ENCODE measurements around the gene USP36. TPM values are rescaled to one million over a fixed set of nuclear protein-coding genes. Genes with fewer than 3 reads are reported as not detected.
A peak's percentile ranks its signal among the peaks of the same experiment; 100 is the strongest.
"Not testable (repeated sequence)": the region's sequence is repeated elsewhere in the genome, so short reads cannot be mapped to it uniquely, and the experiment has no call there.

USP36 gene
- total RNA-seq, 1 experiment from 2014 or later, result 29.6 TPM

- Histone ChIP-seq H3K79me2 (ENCODE audit: low read length) (no peaks in the 10 kb centered on the region), H2AFZ (ENCODE audit: low read length) (no peak overlapping the region), H3K9me2 (replicated peaks; ENCODE audit: insufficient read depth, low read length) (no peaks in the 10 kb centered on the region), H3K27me3 (ENCODE audit: low read length) (no peaks in the 10 kb centered on the region), H3K36me3 (ENCODE audit: insufficient read depth, low read length) (no peaks in the 10 kb centered on the region), H3K27ac (ENCODE audit: low read length) (no peak overlapping the region), H3K4me2 (ENCODE audit: low read depth, low read length, poor library complexity, severe bottlenecking) (no peak overlapping the region), H3K4me1 (ENCODE audit: low read length) (peaks cover 10% of the 10 kb centered on the region), H3K9ac (ENCODE audit: low read length) (no peak overlapping the region), H4K20me1 (ENCODE audit: insufficient read depth, low read depth, low read length) (no peaks in the 10 kb centered on the region), H3K4me3 (ENCODE audit: low read length) (no peak overlapping the region), H3K9me3 (ENCODE audit: low read length) (no peaks in the 10 kb centered on the region)
- DNase-seq, result no peak
Measured at GRCh38 chr17:78884148-78884825, 43.7 kb upstream of the USP36 start.

- no peak overlapping the region for H3K9ac ChIP-seq (ENCODE audit: low read length)
- DNase-seq, result no peak
- no peaks in the 10 kb centered on the region for H4K20me1 ChIP-seq (ENCODE audit: insufficient read depth, low read depth, low read length)
- H3K4me3 ChIP-seq (ENCODE audit: low read length), result no peak overlapping the region
- no peaks in the 10 kb centered on the region for H3K27me3 ChIP-seq (ENCODE audit: low read length)
- H3K9me3 ChIP-seq (ENCODE audit: low read length), result no peaks in the 10 kb centered on the region
- H3K79me2 ChIP-seq (ENCODE audit: low read length), result no peaks in the 10 kb centered on the region
- no peak overlapping the region for H3K4me2 ChIP-seq (ENCODE audit: low read depth, low read length, poor library complexity, severe bottlenecking)
- H3K27ac ChIP-seq (ENCODE audit: low read length), result no peak overlapping the region
- H2AFZ ChIP-seq (ENCODE audit: low read length), result no peak overlapping the region
- H3K9me2 ChIP-seq (replicated peaks; ENCODE audit: insufficient read depth, low read length), result no peaks in the 10 kb centered on the region
- H3K4me1 ChIP-seq (ENCODE audit: low read length), result peaks cover 3% of the 10 kb centered on the region
- no peaks in the 10 kb centered on the region for H3K36me3 ChIP-seq (ENCODE audit: insufficient read depth, low read length)
Measured at GRCh38 chr17:78883533-78884131, 43.0 kb upstream of the USP36 start.

- Histone ChIP-seq H2AFZ (ENCODE audit: low read length) (peak overlapping the region; percentile 46; the same call in 1 of the 2 replicates), H3K9me3 (ENCODE audit: low read length) (no peaks in the 10 kb centered on the region), H3K9ac (ENCODE audit: low read length) (no peak overlapping the region), H3K27ac (ENCODE audit: low read length) (no peak overlapping the region), H3K36me3 (ENCODE audit: insufficient read depth, low read length) (no peaks in the 10 kb centered on the region), H3K4me3 (ENCODE audit: low read length) (no peak overlapping the region), H4K20me1 (ENCODE audit: insufficient read depth, low read depth, low read length) (no peaks in the 10 kb centered on the region), H3K9me2 (replicated peaks; ENCODE audit: insufficient read depth, low read length) (no peaks in the 10 kb centered on the region), H3K4me1 (ENCODE audit: low read length) (no peaks in the 10 kb centered on the region), H3K79me2 (ENCODE audit: low read length) (no peaks in the 10 kb centered on the region), H3K4me2 (ENCODE audit: low read depth, low read length, poor library complexity, severe bottlenecking) (no peak overlapping the region), H3K27me3 (ENCODE audit: low read length) (no peaks in the 10 kb centered on the region)
- peak; percentile 47 for DNase-seq
Measured at GRCh38 chr17:78883089-78883532, 42.5 kb upstream of the USP36 start.

- Histone ChIP-seq H3K79me2 (ENCODE audit: low read length) (no peaks in the 10 kb centered on the region), H3K4me3 (ENCODE audit: low read length) (no peak overlapping the region), H3K27me3 (ENCODE audit: low read length) (no peaks in the 10 kb centered on the region), H3K9ac (ENCODE audit: low read length) (no peak overlapping the region), H3K4me1 (ENCODE audit: low read length) (no peaks in the 10 kb centered on the region), H3K9me3 (ENCODE audit: low read length) (no peaks in the 10 kb centered on the region), H3K4me2 (ENCODE audit: low read depth, low read length, poor library complexity, severe bottlenecking) (no peak overlapping the region), H3K27ac (ENCODE audit: low read length) (no peak overlapping the region), H3K9me2 (replicated peaks; ENCODE audit: insufficient read depth, low read length) (no peaks in the 10 kb centered on the region), H2AFZ (ENCODE audit: low read length) (peak overlapping the region; percentile 46; the same call in 1 of the 2 replicates), H3K36me3 (ENCODE audit: insufficient read depth, low read length) (no peaks in the 10 kb centered on the region), H4K20me1 (ENCODE audit: insufficient read depth, low read depth, low read length) (no peaks in the 10 kb centered on the region)
- DNase-seq, result no peak
Measured at GRCh38 chr17:78882540-78883088, 42.0 kb upstream of the USP36 start.

GRCh38 chr17:78879635-78880186, 39.1 kb upstream of the USP36 start:
- Histone ChIP-seq H3K9ac (ENCODE audit: low read length) (no peak overlapping the region), H3K27ac (ENCODE audit: low read length) (no peak overlapping the region), H3K36me3 (ENCODE audit: insufficient read depth, low read length) (no peaks in the 10 kb centered on the region), H3K9me2 (replicated peaks; ENCODE audit: insufficient read depth, low read length) (no peaks in the 10 kb centered on the region), H3K4me2 (ENCODE audit: low read depth, low read length, poor library complexity, severe bottlenecking) (no peak overlapping the region), H4K20me1 (ENCODE audit: insufficient read depth, low read depth, low read length) (no peaks in the 10 kb centered on the region), H3K9me3 (ENCODE audit: low read length) (no peaks in the 10 kb centered on the region), H2AFZ (ENCODE audit: low read length) (no peak overlapping the region), H3K4me3 (ENCODE audit: low read length) (no peak overlapping the region), H3K4me1 (ENCODE audit: low read length) (peaks cover 8% of the 10 kb centered on the region), H3K79me2 (ENCODE audit: low read length) (no peaks in the 10 kb centered on the region), H3K27me3 (ENCODE audit: low read length) (no peaks in the 10 kb centered on the region)
- no peak for DNase-seq

GRCh38 chr17:78878871-78879527, 38.4 kb upstream of the USP36 start:
- Histone ChIP-seq H3K9ac (ENCODE audit: low read length) (no peak overlapping the region), H2AFZ (ENCODE audit: low read length) (no peak overlapping the region), H3K9me3 (ENCODE audit: low read length) (no peaks in the 10 kb centered on the region), H3K4me2 (ENCODE audit: low read depth, low read length, poor library complexity, severe bottlenecking) (no peak overlapping the region), H4K20me1 (ENCODE audit: insufficient read depth, low read depth, low read length) (no peaks in the 10 kb centered on the region), H3K27me3 (ENCODE audit: low read length) (no peaks in the 10 kb centered on the region), H3K79me2 (ENCODE audit: low read length) (no peaks in the 10 kb centered on the region), H3K4me1 (ENCODE audit: low read length) (peaks cover 11% of the 10 kb centered on the region), H3K27ac (ENCODE audit: low read length) (no peak overlapping the region), H3K9me2 (replicated peaks; ENCODE audit: insufficient read depth, low read length) (no peaks in the 10 kb centered on the region), H3K4me3 (ENCODE audit: low read length) (no peak overlapping the region), H3K36me3 (ENCODE audit: insufficient read depth, low read length) (no peaks in the 10 kb centered on the region)
- DNase-seq, result no peak

GRCh38 chr17:78878261-78878660, 37.6 kb upstream of the USP36 start:
- Histone ChIP-seq H3K9ac (ENCODE audit: low read length) (no peak overlapping the region), H3K4me2 (ENCODE audit: low read depth, low read length, poor library complexity, severe bottlenecking) (no peak overlapping the region), H3K79me2 (ENCODE audit: low read length) (no peaks in the 10 kb centered on the region), H4K20me1 (ENCODE audit: insufficient read depth, low read depth, low read length) (no peaks in the 10 kb centered on the region), H3K27ac (ENCODE audit: low read length) (no peak overlapping the region), H3K9me3 (ENCODE audit: low read length) (no peaks in the 10 kb centered on the region), H3K36me3 (ENCODE audit: insufficient read depth, low read length) (no peaks in the 10 kb centered on the region), H3K9me2 (replicated peaks; ENCODE audit: insufficient read depth, low read length) (no peaks in the 10 kb centered on the region), H2AFZ (ENCODE audit: low read length) (no peak overlapping the region), H3K27me3 (ENCODE audit: low read length) (no peaks in the 10 kb centered on the region), H3K4me1 (ENCODE audit: low read length) (peaks cover 14% of the 10 kb centered on the region), H3K4me3 (ENCODE audit: low read length) (no peak overlapping the region)
- DNase-seq, result no peak

- H2AFZ ChIP-seq (ENCODE audit: low read length); H4K20me1 ChIP-seq (ENCODE audit: insufficient read depth, low read depth, low read length); H3K4me3 ChIP-seq (ENCODE audit: low read length); H3K27me3 ChIP-seq (ENCODE audit: low read length); H3K9ac ChIP-seq (ENCODE audit: low read length); H3K9me3 ChIP-seq (ENCODE audit: low read length); H3K79me2 ChIP-seq (ENCODE audit: low read length); H3K9me2 ChIP-seq (replicated peaks; ENCODE audit: insufficient read depth, low read length); H3K27ac ChIP-seq (ENCODE audit: low read length); H3K36me3 ChIP-seq (ENCODE audit: insufficient read depth, low read length): not testable (repeated sequence)
- DNase-seq, result peak; percentile 66
- Histone ChIP-seq H3K4me1 (ENCODE audit: low read length) (peaks cover 14% of the 10 kb centered on the region), H3K4me2 (ENCODE audit: low read depth, low read length, poor library complexity, severe bottlenecking) (peak overlapping the region; percentile 27)
Measured at GRCh38 chr17:78876954-78877517, 36.4 kb upstream of the USP36 start.
